ENCODE results near the gene NCKAP1.

The NCKAP1 gene

DNA sequence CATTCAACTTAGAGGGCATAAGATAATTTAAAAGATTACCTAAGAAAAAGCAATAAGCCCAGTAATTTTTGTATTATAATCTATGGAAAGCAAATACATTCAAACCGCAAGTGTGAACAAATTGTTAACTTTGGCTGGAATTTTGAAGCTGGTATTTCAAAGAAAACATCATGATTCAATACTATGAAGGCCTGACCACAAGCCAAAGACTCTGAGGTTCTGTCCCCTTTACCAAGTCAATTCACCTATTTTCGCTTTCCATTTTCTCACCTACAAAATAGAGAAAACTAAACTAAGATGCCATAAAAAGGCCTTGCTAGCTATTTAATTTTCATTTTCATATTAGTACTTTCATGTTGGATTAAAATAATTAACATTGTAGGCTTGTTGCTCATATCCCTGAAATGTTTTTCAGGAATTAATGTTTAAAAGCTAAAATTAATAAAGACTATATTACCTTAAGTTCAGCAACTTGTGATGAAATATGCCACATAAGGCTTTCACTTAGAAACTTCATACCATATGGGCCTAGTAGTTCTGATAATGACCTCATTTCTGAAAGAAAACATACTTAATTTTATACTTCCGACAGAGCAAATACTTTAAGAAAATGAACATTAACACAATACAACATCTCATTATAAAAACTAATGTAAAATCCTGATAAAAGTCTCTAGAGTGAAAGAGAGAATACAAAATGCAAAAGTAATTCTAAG, 86.2 kb downstream of the NCKAP1 start:
- no peak for DNase-seq (ENCODE audit: low read depth)

DNA sequence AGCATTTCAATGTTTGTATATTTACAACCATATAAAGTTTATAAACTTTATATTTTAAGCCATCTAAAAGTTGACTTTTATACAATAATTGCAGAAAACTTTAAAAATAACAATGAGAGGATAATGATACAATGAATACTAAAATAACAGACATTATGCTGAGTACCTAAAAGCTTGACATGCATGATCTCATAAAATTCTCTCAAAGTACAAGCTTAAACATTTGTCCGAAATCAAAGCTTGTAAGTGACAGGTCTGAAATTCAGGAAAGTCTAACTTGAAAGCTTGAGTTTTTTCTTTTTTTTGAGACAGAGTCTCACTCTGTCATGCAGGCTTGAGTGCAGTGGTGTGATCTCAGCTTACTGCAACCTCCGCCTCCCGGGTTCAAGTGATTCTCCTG, 87.7 kb downstream of the NCKAP1 start:
- no peak for DNase-seq (ENCODE audit: low read depth)

- no peak for DNase-seq (ENCODE audit: low read depth)
These were observed 88.6 kb downstream of the NCKAP1 start for GRCh38 chr2:182949572-182950189.

GRCh38 chr2:182949052-182949451, 89.2 kb downstream of the NCKAP1 start:
- no peak for DNase-seq (ENCODE audit: low read depth)

DNA sequence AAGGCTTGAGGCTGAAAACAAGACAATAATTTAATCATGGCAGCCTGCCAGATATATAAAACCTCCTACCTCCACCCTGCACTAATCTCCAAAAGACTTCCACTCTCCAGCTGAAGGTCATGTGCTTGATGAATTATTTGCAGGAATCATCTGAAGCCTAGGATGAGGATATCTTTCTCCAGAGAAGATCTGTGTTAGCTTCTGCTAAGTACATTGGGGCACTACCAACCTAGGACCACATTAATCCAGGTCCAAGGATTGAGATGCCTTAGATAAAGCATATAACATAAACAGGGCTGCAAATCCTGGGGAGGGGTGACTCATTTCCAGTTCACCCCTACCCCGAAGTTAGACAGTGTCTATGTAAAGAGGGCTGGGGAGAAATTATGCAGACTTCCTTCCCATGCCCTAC, 91.3 kb downstream of the NCKAP1 start:
- no peak for DNase-seq (ENCODE audit: low read depth)

GRCh38 chr2:182943339-182943738, 94.9 kb downstream of the NCKAP1 start:
- no peak for DNase-seq (ENCODE audit: low read depth)

DNA sequence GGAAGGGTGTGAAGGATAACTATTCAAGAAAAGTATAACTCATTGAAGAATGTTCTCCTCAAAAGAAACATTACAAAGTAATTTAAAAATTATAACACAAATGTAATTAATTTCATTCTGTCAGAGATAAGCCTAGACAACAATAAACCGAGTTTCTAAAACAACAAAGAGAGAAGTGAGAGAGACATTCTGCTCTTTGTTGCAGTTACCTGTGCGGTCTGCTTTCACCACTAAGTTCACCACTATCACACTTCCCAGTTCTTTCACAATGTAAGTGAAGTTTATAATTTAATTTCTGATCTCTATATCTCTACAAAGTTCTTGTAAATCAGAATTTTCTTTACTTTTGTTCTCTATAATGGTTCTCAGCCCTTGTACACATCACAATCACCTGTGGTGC, 95.5 kb downstream of the NCKAP1 start:
- no peak for DNase-seq (ENCODE audit: low read depth)

DNA sequence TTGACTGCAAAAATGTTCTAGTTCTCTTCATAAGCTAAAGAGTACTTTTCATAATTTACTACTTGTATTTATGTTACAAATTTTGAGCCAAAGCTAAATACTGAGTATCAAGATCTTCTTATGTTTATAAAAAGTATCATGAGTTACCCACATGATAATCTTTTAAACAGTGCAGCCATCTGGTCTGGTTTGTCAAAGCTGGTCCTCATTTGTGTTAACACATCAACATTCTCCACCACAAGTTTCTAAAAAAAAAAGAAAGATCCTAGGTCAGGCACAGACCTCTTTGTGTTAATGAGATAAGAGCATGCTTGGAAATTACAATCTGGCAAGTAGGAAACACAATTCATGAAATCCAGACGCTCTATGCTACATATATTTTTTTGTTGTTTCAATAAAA, 96.3 kb downstream of the NCKAP1 start:
- no peak for DNase-seq (ENCODE audit: low read depth)

DNA sequence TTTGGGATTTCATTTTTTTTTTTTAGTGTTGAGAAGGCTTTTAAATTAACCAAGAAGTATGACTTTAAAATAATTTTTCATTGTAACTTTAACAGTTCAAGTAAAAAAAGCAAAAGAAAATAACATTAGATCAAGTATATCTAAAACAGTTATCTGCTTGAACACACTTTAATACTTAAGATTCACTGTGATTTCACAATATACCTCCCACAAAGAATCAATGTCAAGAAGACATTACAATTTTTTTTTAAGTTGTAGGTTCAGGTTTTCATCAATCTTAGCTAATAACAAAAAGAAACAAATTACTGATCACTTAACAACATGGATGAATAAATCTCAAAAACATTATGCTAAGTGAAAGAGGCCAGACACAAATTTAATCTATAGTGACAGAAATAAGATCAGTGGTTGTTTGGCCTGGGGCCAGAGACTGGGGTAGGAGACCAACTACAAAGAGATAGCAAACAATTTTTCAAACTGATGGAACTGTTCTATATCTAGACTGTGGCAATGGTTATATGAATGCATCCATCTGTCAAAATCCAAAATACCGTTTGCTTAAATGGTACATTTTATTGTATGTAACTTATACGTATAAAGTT, 97.0 kb downstream of the NCKAP1 start:
- no peak for DNase-seq (ENCODE audit: low read depth)

GRCh38 chr2:182937870-182938269, 100.4 kb downstream of the NCKAP1 start:
- DNase-seq (ENCODE audit: low read depth), result no peak

GRCh38 chr2:182933629-182934028, 104.6 kb downstream of the NCKAP1 start:
- no peak for DNase-seq (ENCODE audit: low read depth)

- DNase-seq (ENCODE audit: low read depth), result no peak
These were observed 108.3 kb downstream of the NCKAP1 start for GRCh38 chr2:182929972-182930371.

DNA sequence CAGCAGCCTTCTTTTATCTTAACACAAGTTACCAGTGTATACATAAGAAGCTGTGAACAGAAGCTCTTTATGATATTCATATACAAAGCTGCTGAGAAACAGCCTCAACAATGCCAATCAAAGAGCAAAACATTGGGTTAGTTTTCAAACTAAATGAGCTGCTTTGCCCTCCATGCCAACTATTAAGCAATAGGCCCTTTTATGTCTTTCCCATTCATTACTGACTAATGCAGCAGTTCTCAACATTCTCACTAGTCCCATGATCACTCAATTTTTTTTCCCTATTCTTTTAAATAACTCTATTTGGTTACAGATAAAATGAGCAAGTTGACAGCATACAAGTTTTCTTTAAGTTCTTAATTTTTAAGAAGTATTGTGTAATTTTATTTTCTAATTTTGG, 114.0 kb downstream of the NCKAP1 start:
- DNase-seq (ENCODE audit: low read depth), result no peak

DNA sequence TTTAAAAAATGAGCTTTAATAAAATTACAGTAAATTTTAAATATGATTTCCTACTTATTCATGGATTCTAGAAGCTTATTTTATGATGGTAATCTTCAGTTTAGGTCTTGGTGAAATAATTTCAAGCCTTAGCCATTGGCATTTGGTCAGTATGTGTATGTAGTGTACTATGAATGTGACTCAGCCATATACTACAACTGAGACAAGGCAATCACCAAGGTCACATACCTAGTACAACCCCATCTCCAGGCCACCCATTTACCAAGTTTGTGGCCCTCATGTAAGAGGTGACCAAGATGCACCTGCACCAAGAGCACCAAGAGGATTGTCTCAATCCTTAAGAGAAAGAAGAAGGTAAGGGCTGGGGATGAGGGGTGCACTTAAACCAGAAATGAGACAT, 117.0 kb downstream of the NCKAP1 start:
- no peak for DNase-seq (ENCODE audit: low read depth)

- no peak for DNase-seq (ENCODE audit: low read depth)
These were observed 117.6 kb downstream of the NCKAP1 start for GRCh38 chr2:182920631-182921056.

- no peak for DNase-seq (ENCODE audit: low read depth)
These were observed 118.2 kb downstream of the NCKAP1 start for GRCh38 chr2:182920089-182920488.

GRCh38 chr2:182918961-182919652, 119.2 kb downstream of the NCKAP1 start:
- DNase-seq (ENCODE audit: low read depth), result no peak

DNA sequence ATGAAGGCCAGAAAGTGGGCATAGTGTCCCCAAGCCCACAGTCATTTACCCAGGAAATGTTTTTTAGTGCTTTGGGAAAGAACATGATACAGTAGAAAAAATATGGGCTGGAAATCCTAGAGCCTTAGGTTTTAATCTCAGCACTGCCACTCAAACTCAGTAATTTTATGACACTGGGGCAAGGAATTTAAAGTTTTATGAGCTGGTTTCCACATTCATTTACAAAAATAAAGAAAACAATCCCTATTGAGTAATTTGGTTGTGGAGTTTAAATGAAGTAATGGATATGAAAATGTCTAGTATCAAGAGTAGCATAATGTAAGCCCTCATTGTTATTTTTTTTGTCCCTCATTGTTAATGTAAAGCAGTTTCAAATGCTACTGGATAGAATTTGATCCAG, 120.3 kb downstream of the NCKAP1 start:
- DNase-seq (ENCODE audit: low read depth), result no peak

GRCh38 chr2:182916417-182916816, 121.8 kb downstream of the NCKAP1 start:
- DNase-seq (ENCODE audit: low read depth), result no peak

- DNase-seq (ENCODE audit: low read depth), result no peak
These were observed 122.6 kb downstream of the NCKAP1 start for GRCh38 chr2:182915369-182916326.

DNA sequence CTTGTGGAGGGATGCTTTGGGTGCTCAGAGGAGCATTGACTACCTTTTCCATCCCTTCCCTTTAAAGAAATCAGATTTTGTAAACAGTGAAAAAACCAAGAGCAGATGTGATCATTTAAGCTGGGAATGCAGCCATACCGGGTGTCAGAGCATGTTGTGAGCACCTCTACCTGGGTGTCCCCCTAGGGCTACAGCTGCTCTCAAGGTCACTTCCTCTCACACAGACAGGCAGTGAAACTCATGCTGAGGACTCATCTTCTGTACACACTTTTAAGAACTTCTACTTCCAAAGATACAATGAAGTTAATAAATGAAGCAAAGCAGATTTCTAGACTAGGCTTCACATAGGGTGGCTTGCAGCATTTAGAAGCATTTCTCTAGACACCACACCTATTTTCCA, 123.4 kb downstream of the NCKAP1 start:
- DNase-seq (ENCODE audit: low read depth), result no peak

DNA sequence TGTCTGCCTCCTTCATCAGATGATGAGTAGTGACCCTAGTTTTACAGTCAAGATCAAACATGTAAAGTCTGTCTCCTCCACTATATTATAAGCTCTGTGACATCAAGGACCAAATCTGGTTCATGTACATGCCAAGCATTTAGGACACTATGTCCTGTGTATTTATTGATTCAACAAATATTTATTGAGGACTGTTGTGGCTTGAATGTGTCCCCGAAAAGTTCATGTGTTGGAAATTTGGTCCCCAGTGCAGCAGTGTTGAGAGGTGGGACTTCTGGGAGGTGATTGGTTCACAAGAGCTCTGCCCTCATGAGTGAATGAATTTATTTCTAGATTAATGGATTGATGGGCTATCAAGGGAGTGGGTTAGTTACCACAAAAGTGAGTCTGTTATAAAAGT, 125.2 kb downstream of the NCKAP1 start:
- DNase-seq (ENCODE audit: low read depth), result no peak

Measured in T-helper 22 cell (primary cell).